H9 (cell line): ENCODE measurements around the gene TMEM51. TPM values are rescaled to one million over a fixed set of nuclear protein-coding genes. Genes with fewer than 3 reads are reported as not detected.
A peak's percentile ranks its signal among the peaks of the same experiment; 100 is the strongest.

Experiments
- DNase-seq: peaks from one replicate; pipeline ENCODE4 v3.0.0-alpha.2; 2017
- H2AFZ ChIP-seq: one replicate; pipeline ENCODE4 v1.6.1; 2013; ENCODE audit warnings: mild to moderate bottlenecking, low read length, control low read depth, moderate library complexity
- H2AK5ac ChIP-seq: 2 replicates; pipeline ENCODE4 v1.6.1; 2013; ENCODE audit warnings: low read length, control low read depth, mixed read lengths; ENCODE audit not compliant: insufficient read length
- H2BK120ac ChIP-seq: one replicate; pipeline ENCODE4 v1.6.1; 2013; ENCODE audit warnings: low read depth, mild to moderate bottlenecking, low read length, control low read depth, inconsistent platforms; ENCODE audit not compliant: poor library complexity, severe bottlenecking
- H2BK12ac ChIP-seq: 2 replicates; pipeline ENCODE4 v1.6.1; 2013; ENCODE audit warnings: low read length, control low read depth, mixed read lengths, low read depth; ENCODE audit not compliant: insufficient read length
- H2BK15ac ChIP-seq: 2 replicates; pipeline ENCODE4 v1.6.1; 2013; ENCODE audit warnings: low read depth, low read length, control low read depth
- H2BK20ac ChIP-seq: one replicate; pipeline ENCODE4 v1.6.1; 2013; ENCODE audit warnings: low read depth, mild to moderate bottlenecking, low read length, control low read depth, inconsistent platforms; ENCODE audit not compliant: poor library complexity, severe bottlenecking
- H2BK5ac ChIP-seq: 2 replicates; pipeline ENCODE4 v1.6.1; 2013; ENCODE audit warnings: low read length, control low read depth, mixed read lengths; ENCODE audit not compliant: insufficient read length
- H3K14ac ChIP-seq: 2 replicates; pipeline ENCODE4 v1.6.1; 2013; ENCODE audit warnings: low read length, control low read depth; ENCODE audit not compliant: insufficient read depth
- H3K18ac ChIP-seq: 2 replicates; pipeline ENCODE4 v1.6.1; 2013; ENCODE audit warnings: low read depth, mild to moderate bottlenecking, mixed read lengths, low read length, control low read depth; ENCODE audit not compliant: insufficient read length
- H3K23ac ChIP-seq: 2 replicates; pipeline ENCODE4 v1.6.1; 2013; ENCODE audit warnings: low read length, control low read depth, mixed read lengths, low read depth; ENCODE audit not compliant: insufficient read length
- H3K23me2 ChIP-seq: 2 replicates; pipeline ENCODE4 v1.6.1; 2013; ENCODE audit warnings: low read depth, mild to moderate bottlenecking, mixed read lengths, low read length, control low read depth; ENCODE audit not compliant: insufficient read length, poor library complexity, severe bottlenecking
- H3K27ac ChIP-seq: 2 replicates; pipeline ENCODE4 v1.5.1; 2013; ENCODE audit warnings: low read length, control low read depth, mixed read lengths, low read depth; ENCODE audit not compliant: insufficient read length
- H3K27me3 ChIP-seq: 2 replicates; pipeline ENCODE4 v1.6.1; 2013; ENCODE audit warnings: low read length, control low read depth, inconsistent platforms; ENCODE audit not compliant: insufficient read depth
- H3K4ac ChIP-seq: 2 replicates; pipeline ENCODE4 v1.6.1; 2013; ENCODE audit warnings: low read depth, mild to moderate bottlenecking, control low read depth, inconsistent platforms, low read length, moderate library complexity
- H3K4me1 ChIP-seq: 2 replicates; pipeline ENCODE4 v1.6.1; 2013; ENCODE audit warnings: low read length, control low read depth, inconsistent platforms; ENCODE audit not compliant: insufficient read depth
- H3K4me2 ChIP-seq: 2 replicates; pipeline ENCODE4 v1.6.1; 2013; ENCODE audit warnings: low read length, control low read depth, mixed read lengths; ENCODE audit not compliant: insufficient read length, insufficient read depth
- H3K56ac ChIP-seq: 2 replicates; pipeline ENCODE4 v1.6.1; 2013; ENCODE audit warnings: low read depth, mild to moderate bottlenecking, mixed read lengths, low read length, control low read depth; ENCODE audit not compliant: insufficient read length
- H3K79me1 ChIP-seq: 2 replicates; pipeline ENCODE4 v1.6.1; 2013; ENCODE audit warnings: low read depth, mild to moderate bottlenecking, moderate library complexity, low read length, control low read depth, inconsistent platforms; ENCODE audit not compliant: insufficient read depth, poor library complexity, severe bottlenecking
- H3K79me2 ChIP-seq: 2 replicates; pipeline ENCODE4 v1.6.1; 2013; ENCODE audit warnings: low read length, control low read depth, inconsistent platforms; ENCODE audit not compliant: insufficient read depth
- H3K9ac ChIP-seq: 2 replicates; pipeline ENCODE4 v1.6.1; 2013; ENCODE audit warnings: low read length, control low read depth, mixed read lengths; ENCODE audit not compliant: insufficient read length; ENCODE audit errors: extremely low read depth
- H3K9me3 ChIP-seq: one replicate; pipeline ENCODE4 v1.6.1; 2013; ENCODE audit warnings: low read depth, low read length, inconsistent platforms; ENCODE audit not compliant: control insufficient read depth
- H3T11ph ChIP-seq: one replicate; pipeline ENCODE4 v1.6.1; 2013; ENCODE audit warnings: mild to moderate bottlenecking, low read length, control low read depth, inconsistent platforms
- H4K20me1 ChIP-seq: one replicate; pipeline ENCODE4 v1.6.1; 2013; ENCODE audit not compliant: control insufficient read depth, insufficient read length, insufficient read depth
- H4K5ac ChIP-seq: 2 replicates; pipeline ENCODE4 v1.6.1; 2013; ENCODE audit warnings: low read depth, mild to moderate bottlenecking, mixed read lengths, low read length, control low read depth; ENCODE audit not compliant: insufficient read length
- H4K8ac ChIP-seq: replicated peaks from 2 replicates; pipeline ENCODE4 v1.6.1; 2013; ENCODE audit warnings: low read length, control low read depth, mixed read lengths, low read depth; ENCODE audit not compliant: insufficient read length
- H4K91ac ChIP-seq: 2 replicates; pipeline ENCODE4 v1.6.1; 2013; ENCODE audit warnings: low read depth, mild to moderate bottlenecking, moderate library complexity, mixed read lengths, low read length, control low read depth; ENCODE audit not compliant: insufficient read length
- H3K27ac Mint-ChIP-seq, 3 experiments: 2 replicates in 2 of 3; 3 replicates in 1 of 3; pipeline ENCODE4 v1.8.0; 2020 to 2021; ENCODE audit warnings: mixed read lengths in 3 of 3, mild to moderate bottlenecking in 1 of 3, moderate library complexity in 1 of 3
- H3K27me3 Mint-ChIP-seq: 2 replicates; pipeline ENCODE4 v1.8.0; 2021; ENCODE audit warnings: low read depth, mild to moderate bottlenecking, moderate library complexity, mixed read lengths
- H3K36me3 Mint-ChIP-seq, 3 experiments: 2 replicates in 2 of 3; 3 replicates in 1 of 3; pipeline ENCODE4 v1.8.0; 2020 to 2021; ENCODE audit warnings: low read depth in 3 of 3, mixed read lengths in 3 of 3; ENCODE audit not compliant: insufficient read depth in 1 of 3
- H3K4me1 Mint-ChIP-seq, 2 experiments: 2 replicates each; pipeline ENCODE4 v1.8.0; 2020; ENCODE audit warnings: mixed read lengths in 2 of 2
- H3K4me3 Mint-ChIP-seq, 2 experiments: 2 replicates in 1 of 2; 3 replicates in 1 of 2; pipeline ENCODE4 v1.8.0; 2020 to 2021; ENCODE audit warnings: mild to moderate bottlenecking in 2 of 2, mixed read lengths in 2 of 2, moderate library complexity in 1 of 2
- H3K9me3 Mint-ChIP-seq, 2 experiments: 2 replicates in 1 of 2; 3 replicates in 1 of 2; pipeline ENCODE4 v1.8.0; 2020; ENCODE audit warnings: mild to moderate bottlenecking in 2 of 2, mixed read lengths in 2 of 2, moderate library complexity in 1 of 2
- CTCF ChIP-seq: fragments of 200-600 bp; sonication (generic); conservative IDR thresholded peaks from 3 replicates; pipeline ENCODE4 v1.8.0; 2021; ENCODE audit warnings: antibody characterized with exemption, mild to moderate bottlenecking
- WGBS: extraction: QIAGEN DNeasy Blood & Tissue Kit; methylation state at CpG from one replicate; pipeline ENCODE4 v1.1.7; 2013; ENCODE audit warnings: missing lambda C conversion rate, low lambda C conversion rate, mixed read lengths; ENCODE audit not compliant: insufficient read length; ENCODE audit errors: extremely low coverage; 5-methylcytosine and 5-hydroxymethylcytosine counted together
- total RNA-seq: library from RNA; stranded (reverse); gene quantifications from 2 replicates; pipeline ENCODE4 v1.2.1, GENCODE V29; 2021

TMEM51 gene
- total RNA-seq, 1 experiment from 2014 or later: 4.6 TPM

GRCh38 chr1:15155888-15156741, 2.6 kb downstream of the TMEM51 start:
- H4K91ac ChIP-seq: no peak overlapping the region
- TF ChIP-seq CTCF: no peak
- H3K79me2 ChIP-seq: no peaks in the 10 kb centered on the region
- H3K9me3 ChIP-seq: no peaks in the 10 kb centered on the region
- H3K9ac ChIP-seq: no peak overlapping the region
- no peaks in the 10 kb centered on the region for H3K4me1 ChIP-seq
- H4K8ac ChIP-seq: no peak overlapping the region
- H3K27ac ChIP-seq: no peak overlapping the region
- DNase-seq: no peak
- Mint-ChIP-seq H3K27me3 (peaks cover 28% of the 10 kb centered on the region), H3K4me1 (peaks cover 43 to 59% of the 10 kb centered on the region in 2 experiments), H3K27ac (peak overlapping the region in 1 of 3 experiments; percentile 19; a peak in 2 of 7 replicates), H3K9me3 (no peaks in the 10 kb centered on the region; a peak in 1 of 5 replicates), H3K36me3 (no peaks in the 10 kb centered on the region), H3K4me3 (peak overlapping the region in 1 of 2 experiments; percentile 90; a peak in 2 of 5 replicates)
- no peaks in the 10 kb centered on the region; the same call in 1 of the 2 replicates for H3K27me3 ChIP-seq
- no peak overlapping the region for H2BK20ac ChIP-seq
- no peak overlapping the region for H3K4ac ChIP-seq
- no peak overlapping the region for H3K14ac ChIP-seq
- no peak overlapping the region for H3T11ph ChIP-seq
- no peak overlapping the region for H2BK12ac ChIP-seq
- H2BK15ac ChIP-seq: no peak overlapping the region
- H2AK5ac ChIP-seq: no peak overlapping the region
- no CpG with 5 or more reads among the region's 11 CpGs for WGBS
- H3K23me2 ChIP-seq: peaks cover 21% of the 10 kb centered on the region
- no peaks in the 10 kb centered on the region for H3K79me1 ChIP-seq
- H3K23ac ChIP-seq: no peak overlapping the region
- no peak overlapping the region for H2BK5ac ChIP-seq
- H2BK120ac ChIP-seq: no peak overlapping the region
- no peak overlapping the region for H4K5ac ChIP-seq
- H4K20me1 ChIP-seq: no peaks in the 10 kb centered on the region
- H2AFZ ChIP-seq: no peak overlapping the region
- no peak overlapping the region for H3K56ac ChIP-seq
- H3K4me2 ChIP-seq: no peak overlapping the region
- H3K18ac ChIP-seq: no peak overlapping the region
